GM12878 (cell line): ENCODE measurements around the gene ZSCAN10. TPM values are rescaled to one million over a fixed set of nuclear protein-coding genes. Genes with fewer than 3 reads are reported as not detected.

Experiments
- BCL11A ChIP-seq: IDR thresholded peaks from 2 replicates; pipeline ENCODE4 v1.6.1; 2011; ENCODE audit warnings: low read depth, low read length
- CHD2 ChIP-seq: IDR thresholded peaks from 2 replicates; pipeline ENCODE4 v1.6.1; 2011; ENCODE audit warnings: low read depth, low read length, improper control_type of control experiment, borderline replicate concordance
- CHD4 ChIP-seq: fragments of 200-600 bp; sonication (generic); IDR thresholded peaks from 2 replicates; pipeline ENCODE4 v1.6.1; 2016; ENCODE audit warnings: mild to moderate bottlenecking
- E4F1 ChIP-seq: fragments of 450-650 bp; IDR thresholded peaks from 2 replicates; pipeline ENCODE4 v1.6.1; 2018; ENCODE audit warnings: borderline replicate concordance, mild to moderate bottlenecking; ENCODE audit not compliant: partially characterized antibody
- EED ChIP-seq: sonication (generic); IDR thresholded peaks from 2 replicates; pipeline ENCODE4 v1.6.1; 2016; ENCODE audit warnings: antibody characterized with exemption, low read depth
- EP300 ChIP-seq, 2 experiments: fragments of 150-350 bp in 1 of 2; IDR thresholded peaks; 2 replicates each; pipeline ENCODE4 v1.6.1; 2011 to 2012; ENCODE audit warnings: low read depth in 2 of 2, low read length in 2 of 2, borderline replicate concordance in 1 of 2, improper control_type of control experiment in 1 of 2, inconsistent platforms in 1 of 2; ENCODE audit not compliant: control insufficient read depth in 1 of 2
- ESRRA ChIP-seq: IDR thresholded peaks from 2 replicates; pipeline ENCODE4 v1.6.1; 2012; ENCODE audit warnings: mild to moderate bottlenecking, low read length, improper control_type of control experiment
- FOS ChIP-seq: IDR thresholded peaks from 3 replicates; pipeline ENCODE4 v1.6.1; 2011; ENCODE audit warnings: borderline replicate concordance; ENCODE audit not compliant: insufficient read length; ENCODE audit errors: extremely low read depth
- IKZF1 ChIP-seq: fragments of 450-650 bp; conservative IDR thresholded peaks from 2 replicates; pipeline ENCODE4 v1.6.1; 2017; ENCODE audit warnings: antibody characterized with exemption, mild to moderate bottlenecking
- JUND ChIP-seq: IDR thresholded peaks from 2 replicates; pipeline ENCODE4 v1.6.1; 2012; ENCODE audit warnings: low read depth, mild to moderate bottlenecking, low read length, improper control_type of control experiment, moderate library complexity
- NBN ChIP-seq: fragments of 450-650 bp; IDR thresholded peaks from 2 replicates; pipeline ENCODE4 v1.6.1; 2016
- PBX3 ChIP-seq: IDR thresholded peaks from 2 replicates; pipeline ENCODE4 v1.6.1; 2011; ENCODE audit warnings: mild to moderate bottlenecking, low read depth, low read length, moderate library complexity; ENCODE audit not compliant: insufficient replicate concordance
- SP1 ChIP-seq: IDR thresholded peaks from one replicate; pipeline ENCODE4 v1.6.1; 2011; ENCODE audit warnings: low read depth, low read length
- SPI1 ChIP-seq: IDR thresholded peaks from 2 replicates; pipeline ENCODE4 v1.6.1; 2011; ENCODE audit warnings: low read depth, mild to moderate bottlenecking, low read length, moderate library complexity, borderline replicate concordance; ENCODE audit not compliant: insufficient read depth
- SRF ChIP-seq, 2 experiments: IDR thresholded peaks; 2 replicates each; pipeline ENCODE4 v1.6.1; 2011; ENCODE audit warnings: low read depth in 2 of 2, low read length in 2 of 2, mild to moderate bottlenecking in 1 of 2, moderate library complexity in 1 of 2
- TAF1 ChIP-seq: IDR thresholded peaks from 2 replicates; pipeline ENCODE4 v1.6.1; 2011; ENCODE audit warnings: mild to moderate bottlenecking, low read depth, low read length, borderline replicate concordance
- YBX1 ChIP-seq: fragments of 450-650 bp; IDR thresholded peaks from 2 replicates; pipeline ENCODE4 v1.6.1; 2016; ENCODE audit warnings: antibody characterized with exemption
- YY1 ChIP-seq: IDR thresholded peaks from 2 replicates; pipeline ENCODE4 v1.6.1; 2011; ENCODE audit warnings: low read depth, mild to moderate bottlenecking, low read length
- ZBED1 ChIP-seq: IDR thresholded peaks from 2 replicates; pipeline ENCODE4 v1.6.1; 2016; ENCODE audit warnings: borderline replicate concordance
- ZNF207 ChIP-seq: fragments of 450-650 bp; IDR thresholded peaks from 2 replicates; pipeline ENCODE4 v1.6.1; 2014; ENCODE audit warnings: antibody characterized with exemption, mild to moderate bottlenecking, borderline replicate concordance
- ZNF24 ChIP-seq: fragments of 450-650 bp; IDR thresholded peaks from 2 replicates; pipeline ENCODE4 v1.6.1; 2017; ENCODE audit warnings: antibody characterized with exemption, mild to moderate bottlenecking
- ZNF687 ChIP-seq: fragments of 450-650 bp; IDR thresholded peaks from 2 replicates; pipeline ENCODE4 v1.6.1; 2017; ENCODE audit warnings: mild to moderate bottlenecking, moderate library complexity
- ZZZ3 ChIP-seq: IDR thresholded peaks from 2 replicates; pipeline ENCODE4 v1.6.1; 2011; ENCODE audit warnings: low read depth; ENCODE audit not compliant: control insufficient read depth, insufficient read length
- polyA plus RNA-seq, 11 experiments: library from polyadenylated mRNA; depleted of rRNA in 4 of 11; unstranded in 6 of 11; stranded (reverse) in 5 of 11; fragments of >200 nt; fragmentation: Nextera tagmentation in 4 of 11; fragmentation: Illumina TruSeq in 1 of 11; extraction: Ambion mirVana in 4 of 11; extraction: Trizol in 1 of 11; gene quantifications; 1 replicate in 1 of 11; 2 replicates in 10 of 11; pipeline versions ENCODE4 v1.2.1 to v1.2.3, GENCODE V29; 2011 to 2016; ENCODE audit warnings: inconsistent platforms in 2 of 11, missing spikeins in 2 of 11, low read depth in 1 of 11
- total RNA-seq, 4 experiments: library from RNA; depleted of rRNA in 3 of 4; stranded (reverse); fragments of >200 nt in 3 of 4; fragmentation: Illumina TruSeq in 1 of 4; extraction: Trizol in 1 of 4; gene quantifications; 2 replicates each; pipeline versions ENCODE4 v1.2.1 to v1.2.3, GENCODE V29; 2013 to 2021

The ZSCAN10 gene
- total and polyA plus RNA-seq, 10 of the 15 experiments (the other 5 are each of a cell fraction or from before 2014, with no cell fraction given), result 0.06 to 0.33 TPM; not detected in 8

GRCh38 chr16:3134338-3135125 is 35.4 kb upstream of the ZSCAN10 start, which contains the start of gene ZNF213 (continued):
- TF ChIP-seq SPI1 (peak; percentile 8; the same call in 1 of the 2 replicates), FOS (peak; percentile 47), CHD2 (peak; percentile 69), ZZZ3 (no peak), ZNF687 (no peak), SRF (IDR thresholded peaks at IDR 0.05; ENCODE audit: low read depth in 2 of 2, low read length in 2 of 2) (no peak), YY1 (peak; percentile 14; the same call in 1 of the 2 replicates), PBX3 (no peak), TAF1 (no peak; the same call in 1 of the 2 replicates), ESRRA (no peak), CHD4 (no peak), EP300 (IDR thresholded peaks at IDR 0.05; ENCODE audit: borderline replicate concordance in 1 of 2, control insufficient read depth in 1 of 2, low read depth in 2 of 2, low read length in 2 of 2) (no peak), EED (no peak), E4F1 (no peak), IKZF1 (0 out of 2 replicates have a peak, but pooled peaks have one; percentile 28), NBN (peak; percentile 71), ZBED1 (no peak), SP1 (peak; percentile 87), JUND (no peak), ZNF24 (no peak), ZNF207 (no peak), YBX1 (no peak), BCL11A (no peak)
